ENCODE results near the gene SYT1.

DNA sequence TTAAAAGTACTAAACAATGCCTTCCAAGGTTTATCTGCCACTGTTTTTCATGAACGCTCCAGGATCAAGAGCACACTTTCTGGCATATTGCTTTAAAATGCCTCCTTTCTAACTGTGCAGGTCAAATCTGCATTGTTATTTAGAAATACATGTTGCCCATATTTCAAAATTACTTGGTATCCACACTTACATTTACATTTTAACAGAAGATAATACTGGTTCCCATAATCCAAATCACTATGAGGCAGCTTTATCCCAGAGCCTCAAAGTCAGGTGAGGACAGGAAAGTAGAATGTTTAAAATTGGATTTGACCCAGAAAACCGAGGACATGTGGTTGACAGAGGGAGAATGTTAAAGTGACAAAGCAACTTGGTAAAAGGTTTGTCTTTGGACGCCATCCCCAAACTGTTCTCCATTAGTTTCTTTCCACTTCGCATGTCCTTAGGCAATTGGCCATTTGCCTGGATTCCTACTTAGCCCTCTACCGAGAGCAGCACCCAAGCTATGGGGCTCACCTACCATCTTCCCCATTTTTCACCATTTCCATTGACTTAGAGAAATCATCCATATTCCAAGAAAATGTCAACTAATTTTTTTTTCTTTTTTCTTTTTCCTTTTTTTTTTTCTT lies 473.2 kb downstream of the SYT1 start:
- TF ChIP-seq, protein P1, sequence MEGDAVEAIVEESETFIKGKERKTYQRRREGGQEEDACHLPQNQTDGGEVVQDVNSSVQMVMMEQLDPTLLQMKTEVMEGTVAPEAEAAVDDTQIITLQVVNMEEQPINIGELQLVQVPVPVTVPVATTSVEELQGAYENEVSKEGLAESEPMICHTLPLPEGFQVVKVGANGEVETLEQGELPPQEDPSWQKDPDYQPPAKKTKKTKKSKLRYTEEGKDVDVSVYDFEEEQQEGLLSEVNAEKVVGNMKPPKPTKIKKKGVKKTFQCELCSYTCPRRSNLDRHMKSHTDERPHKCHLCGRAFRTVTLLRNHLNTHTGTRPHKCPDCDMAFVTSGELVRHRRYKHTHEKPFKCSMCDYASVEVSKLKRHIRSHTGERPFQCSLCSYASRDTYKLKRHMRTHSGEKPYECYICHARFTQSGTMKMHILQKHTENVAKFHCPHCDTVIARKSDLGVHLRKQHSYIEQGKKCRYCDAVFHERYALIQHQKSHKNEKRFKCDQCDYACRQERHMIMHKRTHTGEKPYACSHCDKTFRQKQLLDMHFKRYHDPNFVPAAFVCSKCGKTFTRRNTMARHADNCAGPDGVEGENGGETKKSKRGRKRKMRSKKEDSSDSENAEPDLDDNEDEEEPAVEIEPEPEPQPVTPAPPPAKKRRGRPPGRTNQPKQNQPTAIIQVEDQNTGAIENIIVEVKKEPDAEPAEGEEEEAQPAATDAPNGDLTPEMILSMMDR (IDR thresholded peaks at IDR 0.05) = no peak
- TF ChIP-seq POLR2A (IDR thresholded peaks at IDR 0.05) (no peak), EP300 (IDR thresholded peaks at IDR 0.05) (no peak)
